ENCODE results near the gene IL10RA. TPM values are rescaled to one million over a fixed set of nuclear protein-coding genes. Genes with fewer than 3 reads are reported as not detected.
"Not testable (repeated sequence)": the region's sequence is repeated elsewhere in the genome, so short reads cannot be mapped to it uniquely, and the experiment has no call there.

The IL10RA gene
- total RNA-seq, 1 donor from 2014 or later = not detected

- H3K36me3 ChIP-seq (ENCODE audit: control insufficient read depth, insufficient read depth, low read length) = no peaks in the 10 kb centered on the region
- DNase-seq (ENCODE audit: low read depth) (no peak), FAIRE-seq (no peak)
- H3K27me3 ChIP-seq (ENCODE audit: control insufficient read depth, insufficient read depth, low read length) = peaks cover 6% of the 10 kb centered on the region
- no peak overlapping the region for H3K4me3 ChIP-seq (ENCODE audit: low read depth, low read length)
- no peak for TF ChIP-seq CTCF (IDR thresholded peaks at IDR 0.05; ENCODE audit: insufficient read depth, low read length, severe bottlenecking)
Measured at GRCh38 chr11:117976445-117976844, 9.7 kb upstream of the IL10RA start.

- Histone ChIP-seq H3K36me3 (ENCODE audit: control insufficient read depth, insufficient read depth, low read length) (no peaks in the 10 kb centered on the region), H3K4me3 (ENCODE audit: low read depth, low read length) (no peak overlapping the region), H3K27me3 (ENCODE audit: control insufficient read depth, insufficient read depth, low read length) (peaks cover 6% of the 10 kb centered on the region)
- no peak for TF ChIP-seq CTCF (IDR thresholded peaks at IDR 0.05; ENCODE audit: insufficient read depth, low read length, severe bottlenecking)
- no peak for FAIRE-seq
- no peak for DNase-seq (ENCODE audit: low read depth)
Measured at GRCh38 chr11:117977029-117977428, 9.2 kb upstream of the IL10RA start.

DNA sequence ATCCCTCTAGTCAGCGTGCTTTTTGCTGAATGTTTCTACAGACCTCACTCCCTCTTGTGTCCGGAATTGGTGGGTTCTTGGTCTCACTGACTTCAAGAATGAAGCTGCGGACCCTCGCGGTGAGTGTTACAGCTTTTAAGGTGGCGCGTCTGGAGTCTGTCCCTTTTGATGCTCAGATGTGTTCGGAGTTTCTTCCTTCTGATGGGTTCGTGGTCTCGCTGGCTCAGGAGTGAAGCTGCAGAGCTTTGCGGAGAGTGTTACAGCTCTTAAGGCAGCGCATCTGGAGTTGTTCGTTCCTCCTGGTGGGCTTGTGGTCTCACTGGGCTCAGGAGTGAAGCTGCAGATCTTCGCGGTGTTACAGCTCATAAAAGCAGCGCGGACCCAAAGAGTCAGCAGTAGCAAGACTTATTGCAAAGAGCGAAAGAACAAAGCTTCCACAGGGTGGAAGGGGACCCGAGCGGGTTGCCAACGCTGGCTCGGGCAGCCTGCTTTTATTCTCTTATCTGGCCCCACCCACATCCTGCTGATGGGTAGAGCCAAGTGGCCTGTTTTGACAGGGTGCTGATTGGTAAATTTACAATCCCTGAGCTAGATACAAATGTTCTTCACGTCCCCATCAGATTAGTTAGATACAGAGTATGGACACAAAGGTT lies 8.5 kb upstream of the IL10RA start:
- not testable (repeated sequence) for DNase-seq (ENCODE audit: low read depth); FAIRE-seq; H3K4me3 ChIP-seq (ENCODE audit: low read depth, low read length); H3K27me3 ChIP-seq (ENCODE audit: control insufficient read depth, insufficient read depth, low read length); H3K36me3 ChIP-seq (ENCODE audit: control insufficient read depth, insufficient read depth, low read length)

DNA sequence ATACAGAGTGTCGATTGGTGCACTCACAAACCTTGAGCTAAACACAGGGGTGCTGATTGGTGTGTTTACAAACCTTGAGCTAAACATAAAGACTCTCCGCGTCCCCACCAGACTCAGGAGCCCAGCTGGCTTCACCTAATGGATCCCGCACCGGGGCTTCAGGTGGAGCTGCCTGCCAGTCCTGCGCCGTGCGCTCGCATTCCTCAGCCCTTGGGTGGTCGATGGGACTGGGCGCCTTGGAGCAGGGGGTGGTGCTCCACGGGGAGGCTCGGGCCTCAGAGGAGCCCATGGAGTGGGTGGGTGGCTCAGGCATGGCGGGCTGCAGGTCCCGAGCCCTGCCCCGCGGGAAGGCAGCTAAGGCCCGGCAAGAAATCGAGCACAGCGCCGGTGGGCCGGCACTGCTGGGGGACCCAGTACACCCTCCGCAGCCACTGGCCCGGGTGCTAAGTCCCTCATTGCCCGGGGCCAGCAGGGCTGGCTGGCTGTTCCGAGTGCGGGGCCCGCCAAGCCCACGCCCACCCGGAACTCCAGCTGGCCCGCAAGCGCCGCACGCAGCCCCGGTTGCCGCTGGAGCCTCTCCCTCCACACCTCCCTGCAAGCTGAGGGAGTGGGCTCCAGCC lies 7.8 kb upstream of the IL10RA start:
- not testable (repeated sequence) for H3K27me3 ChIP-seq (ENCODE audit: control insufficient read depth, insufficient read depth, low read length); FAIRE-seq

GRCh38 chr11:117978991-117979390 lies 7.2 kb upstream of the IL10RA start:
- Histone ChIP-seq H3K4me3 (ENCODE audit: low read depth, low read length) (no peak overlapping the region), H3K36me3 (ENCODE audit: control insufficient read depth, insufficient read depth, low read length) (no peaks in the 10 kb centered on the region), H3K27me3 (ENCODE audit: control insufficient read depth, insufficient read depth, low read length) (peaks cover 6% of the 10 kb centered on the region)
- FAIRE-seq (no peak), DNase-seq (ENCODE audit: low read depth) (no peak)
- TF ChIP-seq CTCF (IDR thresholded peaks at IDR 0.05; ENCODE audit: insufficient read depth, low read length, severe bottlenecking) = no peak

More for the DNA sequence above, 7.8 kb upstream of the IL10RA start:
- H3K36me3 ChIP-seq (ENCODE audit: control insufficient read depth, insufficient read depth, low read length); DNase-seq (ENCODE audit: low read depth); H3K4me3 ChIP-seq (ENCODE audit: low read depth, low read length): not testable (repeated sequence)

GRCh38 chr11:117979481-117980211 lies 6.5 kb upstream of the IL10RA start:
- TF ChIP-seq CTCF (IDR thresholded peaks at IDR 0.05; ENCODE audit: insufficient read depth, low read length, severe bottlenecking) = no peak
- FAIRE-seq = no peak
- DNase-seq (ENCODE audit: low read depth) = no peak
- Histone ChIP-seq H3K27me3 (ENCODE audit: control insufficient read depth, insufficient read depth, low read length) (peaks cover 6% of the 10 kb centered on the region), H3K36me3 (ENCODE audit: control insufficient read depth, insufficient read depth, low read length) (no peaks in the 10 kb centered on the region), H3K4me3 (ENCODE audit: low read depth, low read length) (no peak overlapping the region)

Data from bronchial epithelial cell (primary cell).